Measurements from ENCODE around the gene KLHL40. TPM values are rescaled to one million over a fixed set of nuclear protein-coding genes. Genes with fewer than 3 reads are reported as not detected.

Gene KLHL40
- total and polyA plus RNA-seq, 9 of the 15 experiments (the other 6 are each of a cell fraction or from before 2014, with no cell fraction given): not detected

DNA sequence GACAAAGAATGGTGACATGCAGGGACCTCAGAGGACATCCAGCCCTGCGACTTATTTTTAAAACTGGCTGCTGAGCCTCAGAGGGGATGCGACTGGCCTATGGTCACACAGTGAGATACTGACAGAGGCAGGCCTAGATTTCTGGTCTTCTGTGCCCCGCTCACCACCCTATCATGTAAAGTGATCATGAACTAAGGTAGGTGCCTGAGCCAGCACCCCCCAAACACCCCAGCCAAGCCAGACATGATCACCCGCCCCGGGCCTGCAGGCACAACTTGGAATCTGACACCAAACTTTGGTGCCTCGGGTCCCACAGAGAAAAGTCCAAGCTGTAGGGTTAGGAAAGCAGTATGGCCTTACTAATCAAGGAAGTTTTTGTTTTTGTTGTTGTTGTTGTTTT is 51.2 kb downstream of the KLHL40 start (continued):
- no peak for TF ChIP-seq ZNF23 (CRISPR knock-in tag; IDR thresholded peaks at IDR 0.05)
- no peak for TF ChIP-seq HNRNPLL (IDR thresholded peaks at IDR 0.05; ENCODE audit: low read depth, low read length, poor library complexity, severe bottlenecking)
- TF ChIP-seq YY1 (IDR thresholded peaks at IDR 0.05; ENCODE audit: borderline replicate concordance in 1 of 3, control insufficient read depth in 1 of 3, extremely low read depth in 1 of 3, insufficient read depth in 3 of 3, insufficient read length in 1 of 3, insufficient replicate concordance in 2 of 3, low read depth in 1 of 3, low read length in 2 of 3): no peak
- TF ChIP-seq NFATC3 (IDR thresholded peaks at IDR 0.05): no peak
- TF ChIP-seq RBM14 (IDR thresholded peaks at IDR 0.05; ENCODE audit: borderline replicate concordance, insufficient read depth, low read depth, low read length): no peak
- TF ChIP-seq POLR2A (conservative IDR thresholded peaks at IDR 0.05): no peak
- TF ChIP-seq, protein P1, sequence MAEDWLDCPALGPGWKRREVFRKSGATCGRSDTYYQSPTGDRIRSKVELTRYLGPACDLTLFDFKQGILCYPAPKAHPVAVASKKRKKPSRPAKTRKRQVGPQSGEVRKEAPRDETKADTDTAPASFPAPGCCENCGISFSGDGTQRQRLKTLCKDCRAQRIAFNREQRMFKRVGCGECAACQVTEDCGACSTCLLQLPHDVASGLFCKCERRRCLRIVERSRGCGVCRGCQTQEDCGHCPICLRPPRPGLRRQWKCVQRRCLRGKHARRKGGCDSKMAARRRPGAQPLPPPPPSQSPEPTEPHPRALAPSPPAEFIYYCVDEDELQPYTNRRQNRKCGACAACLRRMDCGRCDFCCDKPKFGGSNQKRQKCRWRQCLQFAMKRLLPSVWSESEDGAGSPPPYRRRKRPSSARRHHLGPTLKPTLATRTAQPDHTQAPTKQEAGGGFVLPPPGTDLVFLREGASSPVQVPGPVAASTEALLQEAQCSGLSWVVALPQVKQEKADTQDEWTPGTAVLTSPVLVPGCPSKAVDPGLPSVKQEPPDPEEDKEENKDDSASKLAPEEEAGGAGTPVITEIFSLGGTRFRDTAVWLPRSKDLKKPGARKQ (CRISPR knock-in tag; IDR thresholded peaks at IDR 0.05): no peak
- TF ChIP-seq, protein P2, sequence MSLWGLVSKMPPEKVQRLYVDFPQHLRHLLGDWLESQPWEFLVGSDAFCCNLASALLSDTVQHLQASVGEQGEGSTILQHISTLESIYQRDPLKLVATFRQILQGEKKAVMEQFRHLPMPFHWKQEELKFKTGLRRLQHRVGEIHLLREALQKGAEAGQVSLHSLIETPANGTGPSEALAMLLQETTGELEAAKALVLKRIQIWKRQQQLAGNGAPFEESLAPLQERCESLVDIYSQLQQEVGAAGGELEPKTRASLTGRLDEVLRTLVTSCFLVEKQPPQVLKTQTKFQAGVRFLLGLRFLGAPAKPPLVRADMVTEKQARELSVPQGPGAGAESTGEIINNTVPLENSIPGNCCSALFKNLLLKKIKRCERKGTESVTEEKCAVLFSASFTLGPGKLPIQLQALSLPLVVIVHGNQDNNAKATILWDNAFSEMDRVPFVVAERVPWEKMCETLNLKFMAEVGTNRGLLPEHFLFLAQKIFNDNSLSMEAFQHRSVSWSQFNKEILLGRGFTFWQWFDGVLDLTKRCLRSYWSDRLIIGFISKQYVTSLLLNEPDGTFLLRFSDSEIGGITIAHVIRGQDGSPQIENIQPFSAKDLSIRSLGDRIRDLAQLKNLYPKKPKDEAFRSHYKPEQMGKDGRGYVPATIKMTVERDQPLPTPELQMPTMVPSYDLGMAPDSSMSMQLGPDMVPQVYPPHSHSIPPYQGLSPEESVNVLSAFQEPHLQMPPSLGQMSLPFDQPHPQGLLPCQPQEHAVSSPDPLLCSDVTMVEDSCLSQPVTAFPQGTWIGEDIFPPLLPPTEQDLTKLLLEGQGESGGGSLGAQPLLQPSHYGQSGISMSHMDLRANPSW (CRISPR knock-in tag; IDR thresholded peaks at IDR 0.05): no peak
